GM12864 (cell line): ENCODE measurements around the gene ZPLD1.

ENCODE experiments used
- DNase-seq: peaks from one replicate; pipeline ENCODE4 v3.0.0-alpha.2; 2011; ENCODE audit warnings: low read depth
- H3K4me3 ChIP-seq: 2 replicates; pipeline ENCODE4 v1.5.1; 2011; ENCODE audit warnings: mild to moderate bottlenecking, low read depth, low read length, control low read depth
- CTCF ChIP-seq: IDR thresholded peaks from 2 replicates; pipeline ENCODE4 v1.5.1; 2011; ENCODE audit warnings: low read depth, mild to moderate bottlenecking, moderate library complexity, low read length, control low read depth, inconsistent platforms; ENCODE audit errors: missing control alignments

Gene ZPLD1

GRCh38 chr3:102473648-102474047, 38.8 kb downstream of the ZPLD1 start:
- no peak for TF ChIP-seq CTCF
- no peak for DNase-seq

GRCh38 chr3:102474207-102474606, 39.4 kb downstream of the ZPLD1 start:
- H3K4me3 ChIP-seq, result no peak overlapping the region
- DNase-seq, result no peak
- no peak for TF ChIP-seq CTCF

More at GRCh38 chr3:102473648-102474047, 38.8 kb downstream of the ZPLD1 start:
- H3K4me3 ChIP-seq, result no peak overlapping the region

GRCh38 chr3:102476198-102476597, 41.4 kb downstream of the ZPLD1 start:
- TF ChIP-seq CTCF, result no peak
- DNase-seq, result no peak

GRCh38 chr3:102478160-102478559, 43.3 kb downstream of the ZPLD1 start:
- no peak overlapping the region for H3K4me3 ChIP-seq
- no peak for TF ChIP-seq CTCF

More at GRCh38 chr3:102476198-102476597, 41.4 kb downstream of the ZPLD1 start:
- H3K4me3 ChIP-seq, result no peak overlapping the region

GRCh38 chr3:102480139-102480538, 45.3 kb downstream of the ZPLD1 start:
- DNase-seq, result no peak

More at GRCh38 chr3:102478160-102478559, 43.3 kb downstream of the ZPLD1 start:
- DNase-seq, result no peak

GRCh38 chr3:102481050-102481449, 46.2 kb downstream of the ZPLD1 start:
- no peak overlapping the region for H3K4me3 ChIP-seq
- DNase-seq, result no peak
- no peak for TF ChIP-seq CTCF

More at GRCh38 chr3:102480139-102480538, 45.3 kb downstream of the ZPLD1 start:
- no peak overlapping the region for H3K4me3 ChIP-seq
- TF ChIP-seq CTCF, result no peak

GRCh38 chr3:102483556-102483955, 48.7 kb downstream of the ZPLD1 start:
- H3K4me3 ChIP-seq, result no peak overlapping the region
- TF ChIP-seq CTCF, result no peak
- no peak for DNase-seq
